ENCODE data around the gene FOXJ1. TPM values are rescaled to one million over a fixed set of nuclear protein-coding genes. Genes with fewer than 3 reads are reported as not detected.

Gene FOXJ1
- total RNA-seq, 1 donor from 2014 or later, result 2.1 TPM

DNA sequence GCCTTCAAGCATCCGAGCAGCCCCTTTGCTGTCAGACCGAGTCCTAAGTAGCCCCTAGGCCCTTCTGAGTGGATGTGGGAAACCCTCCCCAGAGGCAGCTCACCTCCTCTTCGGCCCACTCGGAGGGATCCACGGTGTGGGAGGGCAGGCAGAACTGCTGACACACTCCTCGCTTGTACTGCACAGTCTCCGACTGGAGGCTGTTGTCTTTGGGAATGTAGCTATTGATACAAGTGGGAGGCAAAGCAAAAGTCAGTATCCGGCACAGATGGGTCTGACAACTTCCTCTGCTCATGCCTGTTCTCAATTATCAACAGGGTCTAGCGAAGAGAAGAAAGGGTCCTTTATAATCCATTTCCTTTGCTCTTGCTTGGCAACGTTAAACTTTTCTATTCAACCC is 25.9 kb upstream of the FOXJ1 start:
- no peak for TF ChIP-seq CTCF (IDR thresholded peaks at IDR 0.05; ENCODE audit: unreplicated experiment)
- no peaks in the 10 kb centered on the region for H3K27me3 Mint-ChIP-seq (ENCODE audit: unreplicated experiment)
- DNase-seq (ENCODE audit: low spot score), result no peak
- peaks cover 13% of the 10 kb centered on the region for H3K4me1 Mint-ChIP-seq (ENCODE audit: unreplicated experiment)
- H3K27ac Mint-ChIP-seq (ENCODE audit: unreplicated experiment), result no peak overlapping the region
- H3K4me3 Mint-ChIP-seq (ENCODE audit: unreplicated experiment), result no peak overlapping the region
- no peaks in the 10 kb centered on the region for H3K36me3 Mint-ChIP-seq (ENCODE audit: low read depth, unreplicated experiment)
- H3K9me3 Mint-ChIP-seq (ENCODE audit: unreplicated experiment), result no peaks in the 10 kb centered on the region

GRCh38 chr17:76166168-76166567 is 25.1 kb upstream of the FOXJ1 start:
- DNase-seq (ENCODE audit: low spot score), result no peak
- H3K9me3 Mint-ChIP-seq (ENCODE audit: unreplicated experiment), result no peaks in the 10 kb centered on the region
- H3K4me3 Mint-ChIP-seq (ENCODE audit: unreplicated experiment), result no peak overlapping the region
- no peaks in the 10 kb centered on the region for H3K36me3 Mint-ChIP-seq (ENCODE audit: low read depth, unreplicated experiment)
- peaks cover 13% of the 10 kb centered on the region for H3K4me1 Mint-ChIP-seq (ENCODE audit: unreplicated experiment)
- no peak for TF ChIP-seq CTCF (IDR thresholded peaks at IDR 0.05; ENCODE audit: unreplicated experiment)
- H3K27ac Mint-ChIP-seq (ENCODE audit: unreplicated experiment), result no peak overlapping the region
- H3K27me3 Mint-ChIP-seq (ENCODE audit: unreplicated experiment), result no peaks in the 10 kb centered on the region

- DNase-seq (ENCODE audit: low spot score), result no peak
- no peak overlapping the region for H3K27ac Mint-ChIP-seq (ENCODE audit: unreplicated experiment)
- no peaks in the 10 kb centered on the region for H3K36me3 Mint-ChIP-seq (ENCODE audit: low read depth, unreplicated experiment)
- H3K9me3 Mint-ChIP-seq (ENCODE audit: unreplicated experiment), result no peaks in the 10 kb centered on the region
- H3K4me1 Mint-ChIP-seq (ENCODE audit: unreplicated experiment), result peaks cover 13% of the 10 kb centered on the region
- no peak overlapping the region for H3K4me3 Mint-ChIP-seq (ENCODE audit: unreplicated experiment)
- H3K27me3 Mint-ChIP-seq (ENCODE audit: unreplicated experiment), result no peaks in the 10 kb centered on the region
- TF ChIP-seq CTCF (IDR thresholded peaks at IDR 0.05; ENCODE audit: unreplicated experiment), result no peak
Observed at GRCh38 chr17:76164331-76164730, 23.3 kb upstream of the FOXJ1 start.

- Mint-ChIP-seq H3K27me3 (ENCODE audit: unreplicated experiment) (no peaks in the 10 kb centered on the region), H3K4me1 (ENCODE audit: unreplicated experiment) (peaks cover 10% of the 10 kb centered on the region), H3K36me3 (ENCODE audit: low read depth, unreplicated experiment) (no peaks in the 10 kb centered on the region), H3K4me3 (ENCODE audit: unreplicated experiment) (no peak overlapping the region), H3K27ac (ENCODE audit: unreplicated experiment) (no peak overlapping the region), H3K9me3 (ENCODE audit: unreplicated experiment) (no peaks in the 10 kb centered on the region)
- no peak for TF ChIP-seq CTCF (IDR thresholded peaks at IDR 0.05; ENCODE audit: unreplicated experiment)
- DNase-seq (ENCODE audit: low spot score), result no peak
Observed at GRCh38 chr17:76163919-76164318, 22.9 kb upstream of the FOXJ1 start.

- peaks cover 11% of the 10 kb centered on the region for H3K4me1 Mint-ChIP-seq (ENCODE audit: unreplicated experiment)
- TF ChIP-seq CTCF (IDR thresholded peaks at IDR 0.05; ENCODE audit: unreplicated experiment), result no peak
- DNase-seq (ENCODE audit: low spot score), result no peak
- no peak overlapping the region for H3K27ac Mint-ChIP-seq (ENCODE audit: unreplicated experiment)
- no peak overlapping the region for H3K4me3 Mint-ChIP-seq (ENCODE audit: unreplicated experiment)
- peaks cover 10% of the 10 kb centered on the region for H3K36me3 Mint-ChIP-seq (ENCODE audit: low read depth, unreplicated experiment)
- no peaks in the 10 kb centered on the region for H3K9me3 Mint-ChIP-seq (ENCODE audit: unreplicated experiment)
- peaks cover 3% of the 10 kb centered on the region for H3K27me3 Mint-ChIP-seq (ENCODE audit: unreplicated experiment)
Observed at GRCh38 chr17:76161619-76162266, 20.7 kb upstream of the FOXJ1 start.
